ENCODE results near the gene LAS1L. TPM values are rescaled to one million over a fixed set of nuclear protein-coding genes. Genes with fewer than 3 reads are reported as not detected.
A peak's percentile ranks its signal among the peaks of the same experiment; 100 is the strongest.

Gene LAS1L
- polyA plus RNA-seq, 2 of the 4 experiments (the other 2 are of a cell fraction), result 67.7 to 72.0 TPM

DNA sequence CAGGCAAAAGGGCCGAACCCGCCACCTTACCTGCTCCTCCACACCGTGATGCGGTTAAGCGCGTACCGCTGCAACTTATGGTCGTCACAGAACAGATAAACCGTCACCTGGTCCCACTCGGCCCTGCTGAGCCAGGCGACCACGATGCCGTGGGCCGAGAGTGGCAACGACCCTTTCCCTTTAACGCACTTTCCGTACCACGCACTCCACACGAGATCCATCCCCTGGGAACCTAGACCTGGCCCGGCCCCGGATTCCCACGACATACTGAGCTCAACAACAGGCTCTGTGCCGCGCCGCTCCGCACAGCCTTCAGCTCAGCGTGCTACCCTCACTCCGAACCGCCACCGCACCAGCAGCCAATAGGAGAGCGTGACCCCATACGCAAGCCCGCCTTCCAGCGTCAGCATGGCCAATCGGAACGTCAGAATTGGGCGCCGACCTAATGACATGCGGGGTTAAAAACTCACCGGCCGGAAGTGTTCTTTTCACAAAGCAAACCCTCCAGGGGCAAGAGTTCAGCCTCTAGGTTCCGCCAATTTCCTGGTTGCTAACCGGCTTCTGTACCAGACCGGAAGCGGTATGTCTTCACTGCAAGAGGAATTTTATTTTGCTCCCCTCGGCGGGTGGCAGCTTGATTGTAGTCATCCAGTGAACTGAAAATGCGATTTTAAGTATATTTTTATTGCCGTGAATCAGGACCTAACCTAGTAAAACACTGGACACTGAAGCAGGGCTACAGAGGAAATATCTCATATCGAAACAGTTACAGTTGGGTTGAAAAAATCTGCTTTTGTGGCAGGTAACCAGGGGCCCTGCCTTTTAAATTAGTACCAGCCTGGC, at the start of gene LAS1L (continued):
- no peak for TF ChIP-seq REST (IDR thresholded peaks at IDR 0.05)
- TF ChIP-seq, protein P1, sequence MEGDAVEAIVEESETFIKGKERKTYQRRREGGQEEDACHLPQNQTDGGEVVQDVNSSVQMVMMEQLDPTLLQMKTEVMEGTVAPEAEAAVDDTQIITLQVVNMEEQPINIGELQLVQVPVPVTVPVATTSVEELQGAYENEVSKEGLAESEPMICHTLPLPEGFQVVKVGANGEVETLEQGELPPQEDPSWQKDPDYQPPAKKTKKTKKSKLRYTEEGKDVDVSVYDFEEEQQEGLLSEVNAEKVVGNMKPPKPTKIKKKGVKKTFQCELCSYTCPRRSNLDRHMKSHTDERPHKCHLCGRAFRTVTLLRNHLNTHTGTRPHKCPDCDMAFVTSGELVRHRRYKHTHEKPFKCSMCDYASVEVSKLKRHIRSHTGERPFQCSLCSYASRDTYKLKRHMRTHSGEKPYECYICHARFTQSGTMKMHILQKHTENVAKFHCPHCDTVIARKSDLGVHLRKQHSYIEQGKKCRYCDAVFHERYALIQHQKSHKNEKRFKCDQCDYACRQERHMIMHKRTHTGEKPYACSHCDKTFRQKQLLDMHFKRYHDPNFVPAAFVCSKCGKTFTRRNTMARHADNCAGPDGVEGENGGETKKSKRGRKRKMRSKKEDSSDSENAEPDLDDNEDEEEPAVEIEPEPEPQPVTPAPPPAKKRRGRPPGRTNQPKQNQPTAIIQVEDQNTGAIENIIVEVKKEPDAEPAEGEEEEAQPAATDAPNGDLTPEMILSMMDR (IDR thresholded peaks at IDR 0.05), result no peak
- no peak for TF ChIP-seq RCOR1 (IDR thresholded peaks at IDR 0.05; ENCODE audit: low read depth, low read length)
- TF ChIP-seq ATOH8 (CRISPR knock-in tag; IDR thresholded peaks at IDR 0.05; ENCODE audit: low read depth), result no peak
- TF ChIP-seq BHLHE40 (IDR thresholded peaks at IDR 0.05; ENCODE audit: low read depth, low read length), result no peak
- peak; percentile 76 for TF ChIP-seq PHF8 (IDR thresholded peaks at IDR 0.05; ENCODE audit: borderline replicate concordance, low read depth)
- TF ChIP-seq TFCP2L1 (CRISPR knock-in tag; IDR thresholded peaks at IDR 0.05), result no peak
- TF ChIP-seq SREBF2 (IDR thresholded peaks at IDR 0.05), result no peak
- TF ChIP-seq HEYL (CRISPR knock-in tag; IDR thresholded peaks at IDR 0.05), result no peak
- no peak for TF ChIP-seq JUNB (IDR thresholded peaks at IDR 0.05)
- no peak; the same call in 1 of the 2 replicates for TF ChIP-seq EHF (CRISPR knock-in tag; IDR thresholded peaks at IDR 0.05)
- peak; percentile 43; the same call in 1 of the 2 replicates for TF ChIP-seq RFX5 (IDR thresholded peaks at IDR 0.05)
- TF ChIP-seq NFE2L2 (conservative IDR thresholded peaks at IDR 0.05; ENCODE audit: low read length), result no peak
- no peak for TF ChIP-seq HDAC2 (IDR thresholded peaks at IDR 0.05)
- TF ChIP-seq CHD2 (IDR thresholded peaks at IDR 0.05; ENCODE audit: low read length, partially characterized antibody), result no peak
- TF ChIP-seq JUN (IDR thresholded peaks at IDR 0.05), result peak; percentile 64 to 80; a peak in 4 of 5 replicates
- no peak for TF ChIP-seq CHD4 (IDR thresholded peaks at IDR 0.05; ENCODE audit: borderline replicate concordance)
- no peak for TF ChIP-seq PBX3 (IDR thresholded peaks at IDR 0.05)
- TF ChIP-seq TP53 (CRISPR knock-in tag; IDR thresholded peaks at IDR 0.05), result no peak
- TF ChIP-seq HOXA7 (CRISPR knock-in tag; IDR thresholded peaks at IDR 0.05), result no peak
- TF ChIP-seq MAFK (IDR thresholded peaks at IDR 0.05; ENCODE audit: partially characterized antibody), result no peak
- no peak for TF ChIP-seq CBX2 (IDR thresholded peaks at IDR 0.05; ENCODE audit: borderline replicate concordance, low read depth)

Measured in A549 (cell line).